GM06990 (cell line): ENCODE data around the gene ZNF184.
A peak's percentile ranks its signal among the peaks of the same experiment; 100 is the strongest.

Experiments used
- DNase-seq: peaks from one replicate; pipeline ENCODE4 v3.0.0-alpha.2; 2011; ENCODE audit not compliant: insufficient read length; ENCODE audit errors: extremely low read depth
- H3K27me3 ChIP-seq: replicated peaks from 2 replicates; pipeline ENCODE4 v1.6.0; 2011; ENCODE audit warnings: low read length; ENCODE audit not compliant: control insufficient read depth, insufficient read depth
- H3K36me3 ChIP-seq: 2 replicates; pipeline ENCODE4 v1.5.1; 2011; ENCODE audit warnings: low read length; ENCODE audit not compliant: control insufficient read depth, insufficient read depth
- H3K4me3 ChIP-seq: replicated peaks from 2 replicates; pipeline ENCODE4 v1.5.1; 2011; ENCODE audit warnings: low read depth, mild to moderate bottlenecking, control low read depth, low read length
- TF ChIP-seq, protein P1 (sequence below): IDR thresholded peaks from 2 replicates; pipeline ENCODE4 v1.5.1; 2011; ENCODE audit warnings: low read length, control low read depth, mild to moderate bottlenecking, inconsistent platforms; ENCODE audit not compliant: insufficient read depth, poor library complexity, severe bottlenecking

The ZNF184 gene

DNA sequence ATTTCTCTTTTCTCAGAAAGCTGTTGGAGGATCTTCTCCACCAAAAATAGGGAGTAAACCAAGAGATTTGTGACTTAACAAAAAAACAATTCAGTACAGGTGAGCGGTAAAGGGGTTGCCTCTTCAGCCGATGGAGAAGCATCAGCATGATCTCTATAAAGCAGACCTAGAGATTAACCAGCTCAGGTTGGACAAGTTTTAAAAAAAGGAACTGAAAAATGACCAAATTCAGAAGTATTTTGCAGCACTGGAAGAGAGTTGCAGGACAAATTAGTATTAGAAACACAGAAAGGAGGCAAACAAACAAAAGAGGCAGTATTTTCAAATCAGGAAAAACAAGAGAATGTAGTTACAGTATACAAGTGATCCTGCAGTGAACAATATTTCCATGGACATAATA lies 39.6 kb upstream of the ZNF184 start:
- TF ChIP-seq, protein P1, sequence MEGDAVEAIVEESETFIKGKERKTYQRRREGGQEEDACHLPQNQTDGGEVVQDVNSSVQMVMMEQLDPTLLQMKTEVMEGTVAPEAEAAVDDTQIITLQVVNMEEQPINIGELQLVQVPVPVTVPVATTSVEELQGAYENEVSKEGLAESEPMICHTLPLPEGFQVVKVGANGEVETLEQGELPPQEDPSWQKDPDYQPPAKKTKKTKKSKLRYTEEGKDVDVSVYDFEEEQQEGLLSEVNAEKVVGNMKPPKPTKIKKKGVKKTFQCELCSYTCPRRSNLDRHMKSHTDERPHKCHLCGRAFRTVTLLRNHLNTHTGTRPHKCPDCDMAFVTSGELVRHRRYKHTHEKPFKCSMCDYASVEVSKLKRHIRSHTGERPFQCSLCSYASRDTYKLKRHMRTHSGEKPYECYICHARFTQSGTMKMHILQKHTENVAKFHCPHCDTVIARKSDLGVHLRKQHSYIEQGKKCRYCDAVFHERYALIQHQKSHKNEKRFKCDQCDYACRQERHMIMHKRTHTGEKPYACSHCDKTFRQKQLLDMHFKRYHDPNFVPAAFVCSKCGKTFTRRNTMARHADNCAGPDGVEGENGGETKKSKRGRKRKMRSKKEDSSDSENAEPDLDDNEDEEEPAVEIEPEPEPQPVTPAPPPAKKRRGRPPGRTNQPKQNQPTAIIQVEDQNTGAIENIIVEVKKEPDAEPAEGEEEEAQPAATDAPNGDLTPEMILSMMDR = no peak
- DNase-seq = no peak
- Histone ChIP-seq H3K4me3 (no peak overlapping the region), H3K27me3 (no peaks in the 10 kb centered on the region), H3K36me3 (no peaks in the 10 kb centered on the region)

- Histone ChIP-seq H3K27me3 (no peaks in the 10 kb centered on the region), H3K4me3 (no peak overlapping the region), H3K36me3 (no peaks in the 10 kb centered on the region)
- TF ChIP-seq, protein P1 = no peak
- no peak for DNase-seq
These were observed 34.4 kb upstream of the ZNF184 start for GRCh38 chr6:27507041-27507956.

DNA sequence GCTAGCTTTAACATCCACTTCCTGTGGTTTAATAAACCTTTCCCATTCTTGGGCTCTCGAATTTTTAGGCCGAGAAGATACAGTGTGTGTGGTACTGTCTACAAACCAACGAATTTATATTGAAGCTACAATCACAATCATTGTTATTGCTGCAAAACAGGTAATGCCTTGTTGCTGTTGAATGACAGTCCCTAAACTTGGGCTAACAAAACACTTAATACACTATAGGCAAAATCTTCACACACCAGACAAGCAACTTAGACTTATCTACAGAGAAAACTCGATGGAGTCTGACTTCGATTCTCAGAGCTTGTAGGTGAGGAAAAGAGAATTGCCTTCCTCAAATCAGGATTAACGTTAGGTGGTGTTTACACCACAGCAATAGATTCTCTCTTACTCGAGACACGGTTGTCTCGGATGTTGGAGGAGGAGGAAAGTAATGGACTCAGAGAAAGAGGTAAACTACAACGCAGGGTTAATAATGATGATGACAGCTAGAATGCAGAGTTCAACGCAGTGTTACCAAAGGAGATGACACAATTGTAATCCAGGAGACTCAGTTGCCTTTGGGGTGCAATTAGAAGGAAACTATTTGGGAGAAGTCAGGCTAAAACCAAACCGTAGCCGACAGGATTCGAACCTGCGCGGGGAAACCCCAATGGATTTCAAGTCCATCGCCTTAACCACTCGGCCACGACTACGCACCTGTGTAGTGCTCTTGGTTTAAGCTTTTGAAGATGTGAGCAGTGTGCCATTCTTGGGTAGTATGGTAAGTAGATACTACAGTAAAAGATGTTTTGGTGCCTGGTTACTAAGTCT lies 32.5 kb upstream of the ZNF184 start:
- DNase-seq = peak; percentile 67
- Histone ChIP-seq H3K36me3 (no peaks in the 10 kb centered on the region), H3K27me3 (no peaks in the 10 kb centered on the region), H3K4me3 (no peak overlapping the region)
- TF ChIP-seq, protein P1 = no peak

DNA sequence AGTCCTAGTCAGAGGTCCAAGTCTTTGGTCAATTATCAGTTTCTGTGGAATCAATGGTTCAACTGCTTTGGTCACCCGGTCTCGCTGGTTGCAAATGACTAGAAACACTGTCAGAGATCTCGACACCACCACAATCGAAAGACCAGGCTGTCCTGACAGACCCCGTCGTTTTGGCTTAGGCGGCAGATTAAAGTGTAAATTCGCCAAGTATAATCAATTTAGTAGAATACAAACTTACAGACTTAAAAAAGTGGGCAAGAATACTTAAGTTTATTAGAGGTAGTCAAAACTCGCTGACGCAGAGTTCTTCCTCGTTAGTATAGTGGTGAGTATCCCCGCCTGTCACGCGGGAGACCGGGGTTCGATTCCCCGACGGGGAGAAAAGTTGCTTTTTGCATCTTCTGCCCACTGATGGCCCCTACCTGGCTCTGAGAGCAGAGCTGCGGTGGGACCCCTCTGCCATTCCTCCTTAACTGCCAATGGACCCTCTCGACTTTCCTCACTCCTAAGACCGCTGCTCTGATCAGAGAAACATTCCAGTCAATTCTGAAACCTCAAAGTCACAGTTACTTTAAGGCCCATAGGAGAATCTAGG lies 30.6 kb upstream of the ZNF184 start:
- TF ChIP-seq, protein P1 = no peak
- Histone ChIP-seq H3K4me3 (peak overlapping the region; percentile 73), H3K36me3 (no peaks in the 10 kb centered on the region), H3K27me3 (no peaks in the 10 kb centered on the region)
- peak; percentile 72 for DNase-seq

GRCh38 chr6:27502508-27503435 lies 29.9 kb upstream of the ZNF184 start:
- TF ChIP-seq, protein P1 = no peak
- no peaks in the 10 kb centered on the region for H3K36me3 ChIP-seq
- H3K4me3 ChIP-seq = peak overlapping the region; percentile 73
- H3K27me3 ChIP-seq = no peaks in the 10 kb centered on the region
- peak; percentile 69 for DNase-seq
